Thyroid gland (tissue), 4 donors: ENCODE data around the gene NDUFA11.
A peak's percentile ranks its signal among the peaks of the same experiment; 100 is the strongest.

Source experiments
- CTCF ChIP-seq, 6 experiments: fragments of 200-600 bp in 3 of 6; fragments of 450-650 bp in 3 of 6; sonication (generic) in 3 of 6; IDR thresholded peaks; one replicate each; pipeline ENCODE4 v1.5.1; 2016 to 2019; ENCODE audit warnings: antibody characterized with exemption in 6 of 6, mild to moderate bottlenecking in 2 of 6, inconsistent platforms in 1 of 6, moderate library complexity in 1 of 6
- POLR2A ChIP-seq, 2 donors: fragments of 450-650 bp; IDR thresholded peaks; one replicate each; pipeline ENCODE4 v1.6.1; 2017; ENCODE audit warnings: antibody characterized with exemption in 2 of 2, mild to moderate bottlenecking in 2 of 2, moderate library complexity in 1 of 2

DNA sequence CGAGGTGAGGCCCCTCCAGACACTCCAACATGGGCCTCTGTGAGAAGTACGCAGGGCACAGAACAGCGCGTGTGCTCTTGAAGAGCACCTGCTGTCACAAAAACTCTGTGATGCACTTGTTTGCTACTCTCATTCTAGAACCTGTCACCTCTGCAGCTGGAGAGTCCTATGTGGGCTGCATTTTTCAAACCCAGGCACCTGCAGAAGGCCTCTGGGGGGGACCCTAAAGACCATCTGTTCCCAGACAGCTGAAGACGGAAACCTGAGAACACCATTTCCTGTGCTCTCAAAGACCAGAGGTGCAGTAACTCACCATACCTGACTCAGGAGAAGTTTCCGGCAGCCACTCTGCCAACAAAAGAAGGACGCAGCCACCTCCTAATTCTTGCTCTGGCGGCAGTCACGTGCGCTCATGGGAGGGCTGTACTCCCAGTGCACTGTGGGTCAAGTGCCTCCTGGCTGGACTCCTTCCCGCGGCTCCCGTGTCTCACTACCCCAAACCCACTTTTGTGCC, 46.3 kb upstream of the NDUFA11 start:
- TF ChIP-seq CTCF (IDR thresholded peaks at IDR 0.05) = no peak
- TF ChIP-seq POLR2A (IDR thresholded peaks at IDR 0.05) = peak in 1 of 2 donors; percentile 37
